ENCODE measurements around the gene PI4KA. TPM values are rescaled to one million over a fixed set of nuclear protein-coding genes. Genes with fewer than 3 reads are reported as not detected.
"Not testable (repeated sequence)": the region's sequence is repeated elsewhere in the genome, so short reads cannot be mapped to it uniquely, and the experiment has no call there.

The PI4KA gene
- total and polyA plus RNA-seq, 4 donors = 19.4 to 47.5 (median 36.3) TPM

GRCh38 chr22:20823264-20823663 is 35.3 kb downstream of the PI4KA start (continued):
- TF ChIP-seq, protein P1, sequence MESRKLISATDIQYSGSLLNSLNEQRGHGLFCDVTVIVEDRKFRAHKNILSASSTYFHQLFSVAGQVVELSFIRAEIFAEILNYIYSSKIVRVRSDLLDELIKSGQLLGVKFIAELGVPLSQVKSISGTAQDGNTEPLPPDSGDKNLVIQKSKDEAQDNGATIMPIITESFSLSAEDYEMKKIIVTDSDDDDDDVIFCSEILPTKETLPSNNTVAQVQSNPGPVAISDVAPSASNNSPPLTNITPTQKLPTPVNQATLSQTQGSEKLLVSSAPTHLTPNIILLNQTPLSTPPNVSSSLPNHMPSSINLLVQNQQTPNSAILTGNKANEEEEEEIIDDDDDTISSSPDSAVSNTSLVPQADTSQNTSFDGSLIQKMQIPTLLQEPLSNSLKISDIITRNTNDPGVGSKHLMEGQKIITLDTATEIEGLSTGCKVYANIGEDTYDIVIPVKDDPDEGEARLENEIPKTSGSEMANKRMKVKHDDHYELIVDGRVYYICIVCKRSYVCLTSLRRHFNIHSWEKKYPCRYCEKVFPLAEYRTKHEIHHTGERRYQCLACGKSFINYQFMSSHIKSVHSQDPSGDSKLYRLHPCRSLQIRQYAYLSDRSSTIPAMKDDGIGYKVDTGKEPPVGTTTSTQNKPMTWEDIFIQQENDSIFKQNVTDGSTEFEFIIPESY (IDR thresholded peaks at IDR 0.05) = no peak

DNA sequence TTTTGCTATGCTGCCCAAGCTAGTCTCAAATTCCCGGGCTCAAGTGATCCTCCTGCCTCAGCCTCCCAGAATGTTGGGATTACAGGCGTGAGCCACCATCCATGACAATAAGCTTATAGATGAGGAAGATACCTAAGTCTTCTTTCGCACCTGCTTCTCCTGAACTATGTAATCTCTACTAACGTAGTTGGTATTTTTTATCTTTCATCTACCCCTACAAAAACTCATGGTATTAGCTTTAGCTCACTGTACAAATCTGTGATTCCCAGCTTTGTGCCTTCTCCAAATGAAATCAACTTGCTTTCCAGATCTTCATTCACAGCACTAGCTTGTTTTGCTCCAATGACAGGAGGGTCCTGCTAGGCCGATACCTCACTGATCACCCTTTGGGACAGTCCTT is 36.4 kb downstream of the PI4KA start:
- Histone ChIP-seq H3K4me1 (ENCODE audit: control insufficient read depth in 4 of 4, insufficient read depth in 4 of 4, low read length in 3 of 4) (peaks cover 0 to 4% (median 1%) of the 10 kb centered on the region in 4 donors), H3K9me3 (ENCODE audit: control insufficient read depth in 4 of 4, low read length in 3 of 4) (no peaks in the 10 kb centered on the region), H3K4me3 (ENCODE audit: low read depth in 1 of 3, low read length in 3 of 3) (no peak overlapping the region), H3K9ac (ENCODE audit: low read depth in 1 of 2, low read length in 2 of 2) (no peak overlapping the region), H3K27ac (ENCODE audit: low read depth in 1 of 2, low read length in 2 of 2) (no peak overlapping the region), H3K36me3 (ENCODE audit: control insufficient read depth in 4 of 4, insufficient read depth in 3 of 4, low read depth in 1 of 4, low read length in 3 of 4) (peaks cover 8 to 44% (median 30%) of the 10 kb centered on the region in 4 donors), H3K27me3 (ENCODE audit: control insufficient read depth in 4 of 4, insufficient read depth in 4 of 4, low read length in 3 of 4) (no peaks in the 10 kb centered on the region)
- WGBS = 97% methylated on average over 5 of the region's 5 CpGs
- DNase-seq (ENCODE audit: low spot score) = no peak
- no peak for TF ChIP-seq CTCF (IDR thresholded peaks at IDR 0.05; ENCODE audit: low read depth, low read length, missing input control)
- TF ChIP-seq TAF1 (conservative IDR thresholded peaks at IDR 0.05) = no peak
- no peak for TF ChIP-seq RXRA (IDR thresholded peaks at IDR 0.05)
- TF ChIP-seq JUND (IDR thresholded peaks at IDR 0.05) = no peak
- no peak for TF ChIP-seq NR2F2 (IDR thresholded peaks at IDR 0.05)
- TF ChIP-seq FOXA1 (IDR thresholded peaks at IDR 0.05) = no peak
- TF ChIP-seq YY1 (IDR thresholded peaks at IDR 0.05) = no peak
- no peak for TF ChIP-seq MAX (IDR thresholded peaks at IDR 0.05)
- TF ChIP-seq RAD21 (IDR thresholded peaks at IDR 0.05) = no peak
- no peak for TF ChIP-seq HNF4A (conservative IDR thresholded peaks at IDR 0.05)
- TF ChIP-seq, protein P2, sequence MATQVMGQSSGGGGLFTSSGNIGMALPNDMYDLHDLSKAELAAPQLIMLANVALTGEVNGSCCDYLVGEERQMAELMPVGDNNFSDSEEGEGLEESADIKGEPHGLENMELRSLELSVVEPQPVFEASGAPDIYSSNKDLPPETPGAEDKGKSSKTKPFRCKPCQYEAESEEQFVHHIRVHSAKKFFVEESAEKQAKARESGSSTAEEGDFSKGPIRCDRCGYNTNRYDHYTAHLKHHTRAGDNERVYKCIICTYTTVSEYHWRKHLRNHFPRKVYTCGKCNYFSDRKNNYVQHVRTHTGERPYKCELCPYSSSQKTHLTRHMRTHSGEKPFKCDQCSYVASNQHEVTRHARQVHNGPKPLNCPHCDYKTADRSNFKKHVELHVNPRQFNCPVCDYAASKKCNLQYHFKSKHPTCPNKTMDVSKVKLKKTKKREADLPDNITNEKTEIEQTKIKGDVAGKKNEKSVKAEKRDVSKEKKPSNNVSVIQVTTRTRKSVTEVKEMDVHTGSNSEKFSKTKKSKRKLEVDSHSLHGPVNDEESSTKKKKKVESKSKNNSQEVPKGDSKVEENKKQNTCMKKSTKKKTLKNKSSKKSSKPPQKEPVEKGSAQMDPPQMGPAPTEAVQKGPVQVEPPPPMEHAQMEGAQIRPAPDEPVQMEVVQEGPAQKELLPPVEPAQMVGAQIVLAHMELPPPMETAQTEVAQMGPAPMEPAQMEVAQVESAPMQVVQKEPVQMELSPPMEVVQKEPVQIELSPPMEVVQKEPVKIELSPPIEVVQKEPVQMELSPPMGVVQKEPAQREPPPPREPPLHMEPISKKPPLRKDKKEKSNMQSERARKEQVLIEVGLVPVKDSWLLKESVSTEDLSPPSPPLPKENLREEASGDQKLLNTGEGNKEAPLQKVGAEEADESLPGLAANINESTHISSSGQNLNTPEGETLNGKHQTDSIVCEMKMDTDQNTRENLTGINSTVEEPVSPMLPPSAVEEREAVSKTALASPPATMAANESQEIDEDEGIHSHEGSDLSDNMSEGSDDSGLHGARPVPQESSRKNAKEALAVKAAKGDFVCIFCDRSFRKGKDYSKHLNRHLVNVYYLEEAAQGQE (IDR thresholded peaks at IDR 0.05) = no peak
- TF ChIP-seq FOXA2 (IDR thresholded peaks at IDR 0.05) = no peak
- no peak for TF ChIP-seq ATF3 (IDR thresholded peaks at IDR 0.05)
- TF ChIP-seq SP1 (IDR thresholded peaks at IDR 0.05) = no peak
- no peak for TF ChIP-seq EGR1 (IDR thresholded peaks at IDR 0.05; ENCODE audit: low read depth in 2 of 2)
- no peak for TF ChIP-seq GABPA (IDR thresholded peaks at IDR 0.05 in 1 of 2, conservative IDR thresholded peaks at IDR 0.05 in 1 of 2)

DNA sequence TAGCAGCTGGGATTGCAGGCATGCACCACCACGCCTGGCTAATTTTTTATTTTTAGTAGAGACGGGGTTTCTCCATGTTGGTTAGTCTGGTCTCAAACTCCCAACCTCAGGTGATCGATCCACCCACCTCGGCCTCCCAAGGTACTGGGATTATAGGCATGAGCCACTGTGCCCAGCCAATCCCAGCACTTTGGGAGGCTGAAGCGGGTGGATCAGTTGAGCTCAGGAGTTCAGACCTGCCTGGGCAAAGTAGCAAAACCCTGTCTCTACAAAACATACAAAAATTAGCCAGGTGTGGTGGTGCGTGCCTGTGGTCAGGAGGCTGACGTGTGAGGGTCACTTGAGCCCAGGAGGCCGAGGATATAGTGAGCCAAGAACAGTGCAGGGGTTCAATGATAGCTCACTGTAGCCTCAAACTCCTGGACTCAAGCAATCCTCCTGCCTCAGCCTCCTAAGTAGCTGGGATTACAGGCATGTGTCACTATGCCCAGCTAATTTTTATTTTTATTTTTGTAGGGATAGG is 36.8 kb downstream of the PI4KA start:
- 98% methylated on average over 8 of the region's 8 CpGs for WGBS
- not testable (repeated sequence) for DNase-seq (ENCODE audit: low spot score); H3K27ac ChIP-seq (ENCODE audit: low read depth in 1 of 2, low read length in 2 of 2); H3K9ac ChIP-seq (ENCODE audit: low read depth in 1 of 2, low read length in 2 of 2); H3K4me1 ChIP-seq (ENCODE audit: control insufficient read depth in 4 of 4, insufficient read depth in 4 of 4, low read length in 3 of 4); H3K4me3 ChIP-seq (ENCODE audit: low read depth in 1 of 3, low read length in 3 of 3); H3K27me3 ChIP-seq (ENCODE audit: control insufficient read depth in 4 of 4, insufficient read depth in 4 of 4, low read length in 3 of 4); H3K9me3 ChIP-seq (ENCODE audit: control insufficient read depth in 4 of 4, low read length in 3 of 4)
- peaks cover 8 to 49% (median 35%) of the 10 kb centered on the region in 4 donors for H3K36me3 ChIP-seq (ENCODE audit: control insufficient read depth in 4 of 4, insufficient read depth in 3 of 4, low read depth in 1 of 4, low read length in 3 of 4)

All from liver (tissue), 9 donors.